IMR-90 (cell line): ENCODE data around the gene GSTK1. TPM values are rescaled to one million over a fixed set of nuclear protein-coding genes. Genes with fewer than 3 reads are reported as not detected.

Experiments used
- ATAC-seq: fragments of 200-7000 bp; cut with Tn5 transposase; 2 replicates; pipeline ENCODE4 v1.9.1; 2020; ENCODE audit warnings: low read depth, mild to moderate bottlenecking, moderate library complexity
- BruUV-seq: library from RNA; stranded (reverse); fragments of 400-500 nt; replicated peaks from 2 replicates; lab custom pipeline; 2021; lab: Mats Ljungman, UMichigan
- CTCF ChIA-PET: fragments of 300-600 bp; formaldehyde crosslinking; extraction: SDS; loops from one replicate; lab custom pipeline; 2021; ENCODE audit warnings: antibody characterized with exemption; lab: Yijun Ruan, JAX
- POLR2A ChIA-PET: fragments of 300-600 bp; sonication (Branson Sonifier 250); formaldehyde crosslinking; loops from one replicate; lab custom pipeline; 2022; ENCODE audit warnings: antibody characterized with exemption; ENCODE audit not compliant: unreplicated experiment; lab: Charles Lee
- DNase-seq: peaks from one replicate; pipeline ENCODE4 v3.0.0; 2013
- H2AFZ ChIP-seq: replicated peaks from 2 replicates; pipeline ENCODE3; 2013; ENCODE audit warnings: low read length, mild to moderate bottlenecking; ENCODE audit not compliant: poor library complexity
- H2AK5ac ChIP-seq: 2 replicates; pipeline ENCODE4 v1.6.1; 2013; ENCODE audit warnings: low read depth, low read length, inconsistent platforms
- H2AK9ac ChIP-seq: replicated peaks from 2 replicates; pipeline ENCODE3; 2013; ENCODE audit warnings: mild to moderate bottlenecking, low read depth, low read length, moderate library complexity; ENCODE audit not compliant: poor library complexity
- H2BK120ac ChIP-seq: 2 replicates; pipeline ENCODE4 v1.6.1; 2013; ENCODE audit warnings: low read depth, low read length, inconsistent platforms
- H2BK15ac ChIP-seq: 3 replicates; pipeline ENCODE4 v1.6.1; 2013; ENCODE audit warnings: low read depth, low read length, inconsistent platforms
- H2BK20ac ChIP-seq: 2 replicates; pipeline ENCODE4 v1.6.1; 2013; ENCODE audit warnings: low read depth, mild to moderate bottlenecking, inconsistent platforms, low read length, moderate library complexity
- H2BK5ac ChIP-seq: 2 replicates; pipeline ENCODE4 v1.6.1; 2013; ENCODE audit warnings: mild to moderate bottlenecking, low read depth, low read length, inconsistent platforms; ENCODE audit not compliant: poor library complexity, severe bottlenecking
- H3K14ac ChIP-seq: replicated peaks from 2 replicates; pipeline ENCODE4 v1.6.1; 2013; ENCODE audit warnings: low read depth, low read length, inconsistent platforms
- H3K18ac ChIP-seq: 2 replicates; pipeline ENCODE4 v1.6.1; 2013; ENCODE audit warnings: low read depth, low read length, control low read depth
- H3K23ac ChIP-seq: 2 replicates; pipeline ENCODE4 v1.6.1; 2013; ENCODE audit warnings: low read depth, low read length, inconsistent platforms
- H3K27ac ChIP-seq: 2 replicates; pipeline ENCODE4 v1.5.1; 2013; ENCODE audit warnings: mild to moderate bottlenecking, control low read depth, low read length; ENCODE audit not compliant: insufficient read depth
- H3K27me3 ChIP-seq: 2 replicates; pipeline ENCODE4 v1.6.1; 2013; ENCODE audit warnings: low read length; ENCODE audit not compliant: control insufficient read depth, insufficient read depth
- H3K36me3 ChIP-seq: 2 replicates; pipeline ENCODE4 v1.6.1; 2013; ENCODE audit warnings: low read length, mixed read lengths; ENCODE audit not compliant: control insufficient read depth, insufficient read depth
- H3K4ac ChIP-seq: 2 replicates; pipeline ENCODE4 v1.6.1; 2013; ENCODE audit warnings: low read depth, low read length, inconsistent platforms
- H3K4me1 ChIP-seq: 2 replicates; pipeline ENCODE4 v1.6.1; 2013; ENCODE audit warnings: low read length, mixed read lengths; ENCODE audit not compliant: control insufficient read depth, insufficient read depth
- H3K4me2 ChIP-seq: 2 replicates; pipeline ENCODE4 v1.6.1; 2013; ENCODE audit warnings: low read depth, mild to moderate bottlenecking, control low read depth, low read length, moderate library complexity
- H3K4me3 ChIP-seq: 2 replicates; pipeline ENCODE4 v1.5.1; 2013; ENCODE audit warnings: low read depth, mild to moderate bottlenecking, control low read depth, low read length, moderate library complexity; ENCODE audit not compliant: insufficient read depth
- H3K56ac ChIP-seq: 2 replicates; pipeline ENCODE4 v1.6.1; 2013; ENCODE audit warnings: low read length, inconsistent platforms; ENCODE audit not compliant: insufficient read depth; ENCODE audit errors: extremely low read depth
- H3K79me1 ChIP-seq, 2 experiments: 2 replicates each; pipeline ENCODE4 v1.6.1; 2013; ENCODE audit warnings: low read length in 2 of 2, inconsistent platforms in 1 of 2, low read depth in 1 of 2
- H3K9ac ChIP-seq: 2 replicates; pipeline ENCODE4 v1.6.1; 2013; ENCODE audit warnings: low read depth, low read length, control low read depth
- H3K9me1 ChIP-seq: 2 replicates; pipeline ENCODE4 v1.6.1; 2013; ENCODE audit warnings: low read length, inconsistent platforms; ENCODE audit not compliant: insufficient read depth
- H3K9me3 ChIP-seq: 2 replicates; pipeline ENCODE4 v1.6.1; 2013; ENCODE audit warnings: low read length; ENCODE audit not compliant: control insufficient read depth, insufficient read depth
- H4K20me1 ChIP-seq: 2 replicates; pipeline ENCODE4 v1.6.1; 2013; ENCODE audit warnings: low read length, inconsistent platforms; ENCODE audit not compliant: insufficient read depth
- H4K5ac ChIP-seq: 2 replicates; pipeline ENCODE4 v1.6.1; 2013; ENCODE audit warnings: mild to moderate bottlenecking, low read depth, low read length, control low read depth
- H4K8ac ChIP-seq, 2 experiments: 2 replicates each; pipeline ENCODE4 v1.6.1; 2013; ENCODE audit warnings: low read depth in 2 of 2, low read length in 2 of 2, control low read depth in 1 of 2, inconsistent platforms in 1 of 2
- H4K91ac ChIP-seq: 2 replicates; pipeline ENCODE4 v1.6.1; 2013; ENCODE audit warnings: low read depth, low read length, inconsistent platforms; ENCODE audit not compliant: insufficient read depth
- CEBPB ChIP-seq: IDR thresholded peaks from 2 replicates; pipeline ENCODE4 v1.6.1; 2012; ENCODE audit warnings: low read depth, low read length, improper control_type of control experiment
- CTCF ChIP-seq: conservative IDR thresholded peaks from 2 replicates; pipeline ENCODE4 v1.5.1; 2012; ENCODE audit warnings: mild to moderate bottlenecking, low read depth, low read length, improper control_type of control experiment
- ELK1 ChIP-seq: fragments of 150-350 bp; IDR thresholded peaks from 2 replicates; pipeline ENCODE4 v1.6.1; 2016; ENCODE audit warnings: low read depth, mild to moderate bottlenecking, low read length, moderate library complexity, borderline replicate concordance
- FOS ChIP-seq: fragments of 150-350 bp; IDR thresholded peaks from 2 replicates; pipeline ENCODE4 v1.6.1; 2016; ENCODE audit warnings: low read depth, low read length
- MAFK ChIP-seq: IDR thresholded peaks from 2 replicates; pipeline ENCODE4 v1.6.1; 2012; ENCODE audit warnings: low read depth, low read length, improper control_type of control experiment
- MAZ ChIP-seq: IDR thresholded peaks from 2 replicates; pipeline ENCODE4 v1.6.1; 2012; ENCODE audit warnings: low read depth, mild to moderate bottlenecking, low read length, improper control_type of control experiment, moderate library complexity, borderline replicate concordance
- MXI1 ChIP-seq: IDR thresholded peaks from 2 replicates; pipeline ENCODE4 v1.6.1; 2012; ENCODE audit warnings: low read depth, mild to moderate bottlenecking, low read length, moderate library complexity, borderline replicate concordance
- NFE2L2 ChIP-seq: fragments of 150-350 bp; IDR thresholded peaks from 2 replicates; pipeline ENCODE4 v1.6.1; 2016; ENCODE audit warnings: low read depth, mild to moderate bottlenecking, low read length
- POLR2A ChIP-seq: IDR thresholded peaks from 2 replicates; pipeline ENCODE4 v1.6.1; 2012; ENCODE audit warnings: mild to moderate bottlenecking, low read depth, low read length
- RCOR1 ChIP-seq: IDR thresholded peaks from 2 replicates; pipeline ENCODE4 v1.6.1; 2012; ENCODE audit warnings: mild to moderate bottlenecking, low read length, improper control_type of control experiment; ENCODE audit not compliant: insufficient replicate concordance
- SMC3 ChIP-seq: fragments of 150-350 bp; IDR thresholded peaks from 2 replicates; pipeline ENCODE4 v1.6.1; 2016; ENCODE audit warnings: low read depth, mild to moderate bottlenecking, antibody characterized with exemption, low read length, moderate library complexity
- WGBS, 2 experiments: methylation state at CpG; one replicate each; pipeline versions ENCODE4 v1.1.5 to v1.1.7; 2013; ENCODE audit warnings: missing lambda C conversion rate in 2 of 2; ENCODE audit not compliant: insufficient read length in 1 of 2; ENCODE audit errors: extremely low coverage in 2 of 2; 5-methylcytosine and 5-hydroxymethylcytosine counted together
- dilution Hi-C: fragments of 300-500 bp; cut with HindIII; formaldehyde crosslinking; loops from one replicate; pipeline ENCODE4 v1.14.3; 2018; ENCODE audit warnings: low sequenced_read_pairs; ENCODE audit not compliant: unreplicated experiment
- in situ Hi-C: fragments of 300-500 bp; cut with MboI; formaldehyde crosslinking; loops from 3 replicates; pipeline ENCODE4 v1.14.3; 2019; ENCODE audit warnings: low sequenced_read_pairs, inconsistent platforms, mixed read lengths
- intact Hi-C: fragments of 100-400 bp; cut with micrococcal nuclease; formaldehyde crosslinking; loops from 2 replicates; pipeline ENCODE4 v1.10.0; 2022
- polyA plus RNA-seq, 3 experiments: library from polyadenylated mRNA; depleted of rRNA; stranded (reverse); fragments of >200 nt; gene quantifications; 2 replicates each; pipeline ENCODE4 v1.2.3, GENCODE V29; 2012; ENCODE audit warnings: low replicate concordance in 1 of 3
- total RNA-seq: library from RNA; depleted of rRNA; stranded (reverse); fragments of >200 nt; gene quantifications from 2 replicates; pipeline ENCODE4 v1.2.3, GENCODE V29; 2012

The GSTK1 gene
- total and polyA plus RNA-seq, 2 of the 4 experiments (the other 2 are of a cell fraction), result 64.9 to 111 TPM

- no peak for TF ChIP-seq ELK1
- no peak for TF ChIP-seq POLR2A
- no peak for TF ChIP-seq NFE2L2
Observed at GRCh38 chr7:143214789-143215679, 48.2 kb upstream of the GSTK1 start (continued).

GRCh38 chr7:143216151-143216550 is 47.1 kb upstream of the GSTK1 start:
- Histone ChIP-seq H4K5ac (no peak overlapping the region), H3K23ac (no peak overlapping the region), H3K4me1 (no peaks in the 10 kb centered on the region), H2BK120ac (no peak overlapping the region), H2BK5ac (no peak overlapping the region), H3K4ac (no peak overlapping the region), H3K27me3 (peaks cover 7% of the 10 kb centered on the region), H3K18ac (no peak overlapping the region), H3K9ac (no peak overlapping the region), H3K36me3 (no peaks in the 10 kb centered on the region), H3K4me2 (no peak overlapping the region), H3K9me1 (no peaks in the 10 kb centered on the region), H2AK9ac (no peak overlapping the region), H2AK5ac (no peak overlapping the region), H2BK20ac (no peak overlapping the region), H3K4me3 (no peak overlapping the region), H4K91ac (no peak overlapping the region), H2BK15ac (no peak overlapping the region), H2AFZ (no peak overlapping the region), H4K8ac (no peak overlapping the region), H3K56ac (no peak overlapping the region), H3K79me1 (no peaks in the 10 kb centered on the region), H3K9me3 (no peaks in the 10 kb centered on the region), H3K14ac (no peak overlapping the region), H3K27ac (no peak overlapping the region), H4K20me1 (no peaks in the 10 kb centered on the region)
- ChIA-PET POLR2A (no interaction called here), CTCF (interaction anchor here (0.9 to 6.3 kb wide), 7 partner anchors 8 to 364 kb away, joined by 3 to 69 read pairs (median 3); partner anchors contain the start of gene TAS2R39)
- BruUV-seq, result no TSS peak
- in situ Hi-C loops (loop anchor here (5.0 to 25.0 kb wide), 4 partner anchors 204 to 879 kb away; partner anchors contain the start of gene EPHB6), intact Hi-C loops (no loop called here), dilution Hi-C loops (no loop called here)
- 0% methylated on average over 1 of the region's 6 CpGs; no CpG with 5 or more reads in 1 of the 2 experiments for whole genome bisulfite sequencing, 2 experiments
- peak; percentile 65; the same call in 1 of the 2 replicates for ATAC-seq
- peak; percentile 68 for DNase-seq
- TF ChIP-seq MXI1 (no peak), NFE2L2 (no peak), MAFK (no peak), MAZ (no peak), FOS (no peak), CEBPB (no peak), ELK1 (no peak), RCOR1 (no peak), CTCF (no peak), SMC3 (no peak)
